PFSK-1 (cell line): Measurements from ENCODE around the gene FNIP1.

ENCODE experiments used
- FOXP2 ChIP-seq: optimal IDR thresholded peaks from 2 replicates; pipeline ENCODE3; 2011; ENCODE audit warnings: borderline replicate concordance, control low read depth, inconsistent platforms; ENCODE audit not compliant: insufficient read depth; ENCODE audit errors: extremely low read length, extremely low read depth
- POLR2AphosphoS5 ChIP-seq: IDR thresholded peaks from 2 replicates; pipeline ENCODE4 v1.6.1; 2012; ENCODE audit warnings: low read depth, mild to moderate bottlenecking, control low read depth, low read length, moderate library complexity
- SIN3A ChIP-seq: IDR thresholded peaks from 2 replicates; pipeline ENCODE4 v1.6.1; 2012; ENCODE audit warnings: mild to moderate bottlenecking, low read length, moderate library complexity, borderline replicate concordance; ENCODE audit not compliant: insufficient read depth
- TAF1 ChIP-seq: IDR thresholded peaks from 2 replicates; pipeline ENCODE4 v1.6.1; 2012; ENCODE audit warnings: low read length, control low read depth, borderline replicate concordance; ENCODE audit not compliant: insufficient read depth
- TF ChIP-seq, protein P1 (sequence below), 2 experiments: IDR thresholded peaks; 2 replicates each; pipeline versions ENCODE4 v1.6.1 to v1.8.0; 2011 to 2012; ENCODE audit warnings: low read depth in 2 of 2, low read length in 2 of 2, control low read depth in 1 of 2, inconsistent platforms in 1 of 2, mild to moderate bottlenecking in 1 of 2, moderate library complexity in 1 of 2; ENCODE audit not compliant: insufficient read depth in 1 of 2

FNIP1 gene

DNA sequence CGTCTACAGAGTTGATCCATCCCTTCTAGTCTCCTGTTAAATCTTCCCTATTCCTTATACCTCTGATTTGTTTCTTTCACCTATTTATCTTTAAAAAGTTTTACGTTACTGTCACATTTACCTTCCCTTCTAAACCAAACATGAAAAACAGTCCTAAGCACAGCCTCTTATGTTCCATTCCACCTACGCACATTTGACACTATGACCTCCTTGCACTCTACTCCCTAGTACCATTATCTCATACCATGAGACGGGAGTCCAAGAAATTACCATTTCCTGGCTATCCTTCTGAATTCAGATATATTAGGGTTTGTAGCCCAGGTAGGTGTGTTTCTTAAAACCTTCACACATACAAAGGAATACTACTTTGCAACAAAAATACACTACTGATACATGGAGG lies 25.1 kb downstream of the FNIP1 start:
- TF ChIP-seq FOXP2 (no peak), POLR2AphosphoS5 (no peak), TAF1 (no peak), SIN3A (no peak)
- TF ChIP-seq, protein P1, sequence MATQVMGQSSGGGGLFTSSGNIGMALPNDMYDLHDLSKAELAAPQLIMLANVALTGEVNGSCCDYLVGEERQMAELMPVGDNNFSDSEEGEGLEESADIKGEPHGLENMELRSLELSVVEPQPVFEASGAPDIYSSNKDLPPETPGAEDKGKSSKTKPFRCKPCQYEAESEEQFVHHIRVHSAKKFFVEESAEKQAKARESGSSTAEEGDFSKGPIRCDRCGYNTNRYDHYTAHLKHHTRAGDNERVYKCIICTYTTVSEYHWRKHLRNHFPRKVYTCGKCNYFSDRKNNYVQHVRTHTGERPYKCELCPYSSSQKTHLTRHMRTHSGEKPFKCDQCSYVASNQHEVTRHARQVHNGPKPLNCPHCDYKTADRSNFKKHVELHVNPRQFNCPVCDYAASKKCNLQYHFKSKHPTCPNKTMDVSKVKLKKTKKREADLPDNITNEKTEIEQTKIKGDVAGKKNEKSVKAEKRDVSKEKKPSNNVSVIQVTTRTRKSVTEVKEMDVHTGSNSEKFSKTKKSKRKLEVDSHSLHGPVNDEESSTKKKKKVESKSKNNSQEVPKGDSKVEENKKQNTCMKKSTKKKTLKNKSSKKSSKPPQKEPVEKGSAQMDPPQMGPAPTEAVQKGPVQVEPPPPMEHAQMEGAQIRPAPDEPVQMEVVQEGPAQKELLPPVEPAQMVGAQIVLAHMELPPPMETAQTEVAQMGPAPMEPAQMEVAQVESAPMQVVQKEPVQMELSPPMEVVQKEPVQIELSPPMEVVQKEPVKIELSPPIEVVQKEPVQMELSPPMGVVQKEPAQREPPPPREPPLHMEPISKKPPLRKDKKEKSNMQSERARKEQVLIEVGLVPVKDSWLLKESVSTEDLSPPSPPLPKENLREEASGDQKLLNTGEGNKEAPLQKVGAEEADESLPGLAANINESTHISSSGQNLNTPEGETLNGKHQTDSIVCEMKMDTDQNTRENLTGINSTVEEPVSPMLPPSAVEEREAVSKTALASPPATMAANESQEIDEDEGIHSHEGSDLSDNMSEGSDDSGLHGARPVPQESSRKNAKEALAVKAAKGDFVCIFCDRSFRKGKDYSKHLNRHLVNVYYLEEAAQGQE (IDR thresholded peaks at IDR 0.05; ENCODE audit: insufficient read depth in 1 of 2, low read depth in 2 of 2, low read length in 2 of 2) = no peak

DNA sequence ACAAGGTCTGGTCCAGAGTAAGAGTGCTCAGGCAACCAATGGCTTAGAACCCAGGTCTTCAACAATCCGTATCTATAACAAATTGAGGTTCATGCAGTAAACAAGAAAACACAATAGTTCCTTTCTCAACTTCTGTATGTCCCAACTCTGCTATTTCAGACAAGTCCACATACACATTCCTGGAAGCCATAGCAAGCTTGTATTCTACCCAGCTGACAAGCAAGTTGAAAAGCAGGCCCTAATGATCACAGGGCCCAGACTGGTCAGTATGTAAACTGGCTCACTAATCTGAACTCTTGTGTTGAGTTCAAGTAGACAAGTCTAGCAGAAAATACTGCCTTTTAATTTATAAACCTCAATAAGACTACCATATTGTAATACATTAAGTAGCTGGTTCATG lies 26.9 kb downstream of the FNIP1 start:
- no peak for TF ChIP-seq POLR2AphosphoS5
- TF ChIP-seq, protein P1 (IDR thresholded peaks at IDR 0.05; ENCODE audit: insufficient read depth in 1 of 2, low read depth in 2 of 2, low read length in 2 of 2) = no peak
- no peak for TF ChIP-seq FOXP2
- no peak for TF ChIP-seq TAF1
- TF ChIP-seq SIN3A = no peak

DNA sequence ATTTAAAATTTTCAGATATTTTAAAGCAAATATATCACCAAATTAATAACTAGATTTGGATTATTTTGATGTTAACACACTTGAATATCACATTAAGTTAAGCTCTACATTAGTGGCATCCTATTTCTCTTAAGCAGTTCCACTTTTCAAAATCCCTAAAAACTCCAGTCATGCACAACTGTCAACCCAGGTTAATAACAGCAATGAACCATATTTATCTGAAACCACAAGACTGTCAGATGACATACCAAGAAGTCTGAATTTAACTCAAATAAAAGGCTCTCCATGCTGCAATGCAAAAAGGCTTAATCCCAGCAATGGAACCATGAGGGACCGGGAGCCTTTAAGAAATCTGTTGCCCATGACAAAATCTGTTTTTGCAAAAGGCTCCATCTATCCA lies 27.5 kb downstream of the FNIP1 start:
- TF ChIP-seq FOXP2 (no peak), POLR2AphosphoS5 (no peak), TAF1 (no peak), SIN3A (no peak)
- TF ChIP-seq, protein P1 (IDR thresholded peaks at IDR 0.05; ENCODE audit: insufficient read depth in 1 of 2, low read depth in 2 of 2, low read length in 2 of 2) = no peak

DNA sequence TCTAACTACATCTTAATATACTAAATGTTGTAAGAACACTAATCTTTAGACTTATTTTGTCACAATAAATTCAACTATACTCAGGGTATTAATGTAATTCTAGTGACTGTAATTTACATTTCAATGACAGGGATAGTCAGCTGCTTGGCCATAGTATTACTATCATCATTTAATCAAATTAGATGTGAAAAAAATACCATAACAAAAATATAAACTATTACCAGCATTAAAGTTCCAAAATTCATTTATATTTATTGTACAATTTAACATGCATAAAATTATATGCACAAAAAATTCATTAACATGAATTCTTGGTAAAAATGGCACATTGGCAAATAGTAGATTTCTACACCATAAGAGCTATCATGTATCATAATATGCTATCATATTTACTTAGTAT lies 28.9 kb downstream of the FNIP1 start:
- TF ChIP-seq FOXP2 = no peak
- TF ChIP-seq, protein P1 (IDR thresholded peaks at IDR 0.05; ENCODE audit: insufficient read depth in 1 of 2, low read depth in 2 of 2, low read length in 2 of 2) = no peak
- TF ChIP-seq SIN3A = no peak
- TF ChIP-seq TAF1 = no peak
- no peak for TF ChIP-seq POLR2AphosphoS5

GRCh38 chr5:131766689-131767088 lies 30.1 kb downstream of the FNIP1 start:
- TF ChIP-seq SIN3A = no peak
- no peak for TF ChIP-seq TAF1
- TF ChIP-seq POLR2AphosphoS5 = no peak
- TF ChIP-seq FOXP2 = no peak
- TF ChIP-seq, protein P1 (IDR thresholded peaks at IDR 0.05; ENCODE audit: insufficient read depth in 1 of 2, low read depth in 2 of 2, low read length in 2 of 2) = no peak
